OCI-LY3 (cell line): ENCODE measurements around the gene TTC9.

Source experiments
- H2AFZ ChIP-seq: fragments of 200-600, 300-600 bp; shearing (Covaris generic); 2 replicates; pipeline ENCODE4 v1.6.0; 2014; ENCODE audit warnings: antibody characterized with exemption, low read depth, low read length
- H3K27ac ChIP-seq: fragments of 200-600, 300-600 bp; sonication (generic); 2 replicates; pipeline ENCODE4 v1.5.1; 2014; ENCODE audit warnings: mild to moderate bottlenecking, low read length, moderate library complexity, mixed read lengths
- H3K27me3 ChIP-seq: fragments of 200-600, 300-600 bp; sonication (generic); 2 replicates; pipeline ENCODE4 v1.6.1; 2014; ENCODE audit warnings: low read depth, low read length, mixed read lengths
- H3K36me3 ChIP-seq: fragments of 200-600, 300-600 bp; sonication (generic); replicated peaks from 2 replicates; pipeline ENCODE3; 2014; ENCODE audit warnings: low read depth, low read length, mixed read lengths
- H3K4me1 ChIP-seq: fragments of 300-600, 200-600 bp; sonication (generic); 2 replicates; pipeline ENCODE4 v1.6.1; 2014; ENCODE audit warnings: low read length, mixed read lengths
- H3K4me2 ChIP-seq: fragments of 200-600, 300-600 bp; sonication (generic); 2 replicates; pipeline ENCODE4 v1.6.1; 2014; ENCODE audit warnings: low read length, mixed read lengths
- H3K4me3 ChIP-seq: fragments of 300-600, 200-600 bp; sonication (generic); 2 replicates; pipeline ENCODE4 v1.5.1; 2014; ENCODE audit warnings: antibody characterized with exemption, mild to moderate bottlenecking, low read length, moderate library complexity
- H3K79me2 ChIP-seq: fragments of 300-600, 200-600 bp; shearing (Covaris generic); 2 replicates; pipeline ENCODE4 v1.6.1; 2014; ENCODE audit warnings: mild to moderate bottlenecking, low read length, mixed read lengths
- H3K9ac ChIP-seq: fragments of 300-600, 200-600 bp; shearing (Covaris generic); 2 replicates; pipeline ENCODE4 v1.6.0; 2014; ENCODE audit warnings: mild to moderate bottlenecking, low read length, moderate library complexity
- H3K9me3 ChIP-seq: fragments of 200-600, 300-600 bp; shearing (Covaris generic); 2 replicates; pipeline ENCODE4 v1.6.1; 2014; ENCODE audit warnings: low read length, mixed read lengths; ENCODE audit not compliant: insufficient read depth
- H4K20me1 ChIP-seq: fragments of 200-600, 300-600 bp; sonication (generic); 2 replicates; pipeline ENCODE4 v1.6.1; 2016; ENCODE audit warnings: low read length, mixed read lengths; ENCODE audit not compliant: insufficient read depth
- CTCF ChIP-seq: fragments of 200-600, 300-600 bp; sonication (generic); IDR thresholded peaks from 2 replicates; pipeline ENCODE4 v1.5.1; 2014; ENCODE audit warnings: antibody characterized with exemption, low read length, low read depth
- EZH2phosphoT487 ChIP-seq: fragments of 200-600 bp; shearing (Covaris generic); IDR thresholded peaks from 2 replicates; pipeline ENCODE4 v1.6.1; 2018; ENCODE audit warnings: antibody characterized with exemption, mixed run types, low read depth

Gene TTC9

GRCh38 chr14:70666361-70666686 is 24.6 kb downstream of the TTC9 start:
- no peak overlapping the region for H3K27ac ChIP-seq
- peaks cover 20% of the 10 kb centered on the region for H3K4me1 ChIP-seq
- H4K20me1 ChIP-seq, result no peaks in the 10 kb centered on the region
- no peak overlapping the region for H3K4me3 ChIP-seq
- H2AFZ ChIP-seq, result no peak overlapping the region
- H3K4me2 ChIP-seq, result no peak overlapping the region
- H3K36me3 ChIP-seq, result no peaks in the 10 kb centered on the region
- no peak for TF ChIP-seq CTCF
- no peak for TF ChIP-seq EZH2phosphoT487
- no peaks in the 10 kb centered on the region for H3K79me2 ChIP-seq
- H3K27me3 ChIP-seq, result no peaks in the 10 kb centered on the region
- H3K9ac ChIP-seq, result no peak overlapping the region
- no peaks in the 10 kb centered on the region; the same call in 1 of the 2 replicates for H3K9me3 ChIP-seq

DNA sequence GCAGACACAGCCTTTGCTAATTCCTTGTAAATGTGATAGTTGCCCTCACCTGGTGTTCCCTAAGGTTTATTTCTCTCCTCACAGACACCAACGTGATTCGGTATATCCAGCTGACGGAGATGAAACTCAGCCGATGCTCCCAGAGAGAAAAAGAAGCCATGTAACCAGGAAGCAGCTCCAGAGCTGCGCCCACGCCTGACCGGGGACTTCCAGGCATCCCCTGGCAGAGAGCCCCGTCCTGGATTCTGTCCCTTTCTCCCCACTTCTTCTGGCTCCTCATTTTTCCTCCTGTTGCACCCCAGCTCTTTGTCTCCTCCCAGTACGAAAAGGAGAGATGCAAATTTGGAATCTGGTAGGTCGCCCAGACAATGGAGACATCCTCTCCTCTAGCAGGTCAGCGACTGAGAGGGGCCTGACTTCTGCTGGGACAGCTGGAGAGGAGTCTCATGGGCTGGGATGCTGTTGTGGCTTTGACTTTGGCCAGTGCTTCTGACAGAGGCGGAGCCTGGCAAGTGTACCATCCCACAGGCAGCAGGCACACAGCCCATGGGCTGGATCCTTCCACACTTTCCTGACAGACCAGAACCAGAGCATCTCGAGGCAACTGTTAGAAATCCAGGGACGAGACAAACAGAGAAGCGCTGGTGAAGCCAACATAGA is 29.4 kb downstream of the TTC9 start:
- Histone ChIP-seq H3K4me2 (no peak overlapping the region), H3K27ac (no peak overlapping the region), H3K79me2 (no peaks in the 10 kb centered on the region), H4K20me1 (no peaks in the 10 kb centered on the region), H3K4me3 (no peak overlapping the region), H3K9ac (no peak overlapping the region), H3K27me3 (peaks cover 8% of the 10 kb centered on the region), H3K4me1 (peaks cover 4% of the 10 kb centered on the region), H3K36me3 (no peaks in the 10 kb centered on the region), H3K9me3 (no peaks in the 10 kb centered on the region), H2AFZ (no peak overlapping the region)
- TF ChIP-seq CTCF (no peak), EZH2phosphoT487 (no peak)

- Histone ChIP-seq H3K79me2 (no peaks in the 10 kb centered on the region), H4K20me1 (no peaks in the 10 kb centered on the region), H2AFZ (no peak overlapping the region), H3K4me3 (no peak overlapping the region), H3K36me3 (no peaks in the 10 kb centered on the region), H3K27ac (no peak overlapping the region), H3K9ac (no peak overlapping the region), H3K4me1 (no peaks in the 10 kb centered on the region), H3K27me3 (peaks cover 8% of the 10 kb centered on the region), H3K9me3 (no peaks in the 10 kb centered on the region), H3K4me2 (no peak overlapping the region)
- TF ChIP-seq CTCF (no peak), EZH2phosphoT487 (no peak)
Observed at GRCh38 chr14:70671652-70672644, 30.2 kb downstream of the TTC9 start.

DNA sequence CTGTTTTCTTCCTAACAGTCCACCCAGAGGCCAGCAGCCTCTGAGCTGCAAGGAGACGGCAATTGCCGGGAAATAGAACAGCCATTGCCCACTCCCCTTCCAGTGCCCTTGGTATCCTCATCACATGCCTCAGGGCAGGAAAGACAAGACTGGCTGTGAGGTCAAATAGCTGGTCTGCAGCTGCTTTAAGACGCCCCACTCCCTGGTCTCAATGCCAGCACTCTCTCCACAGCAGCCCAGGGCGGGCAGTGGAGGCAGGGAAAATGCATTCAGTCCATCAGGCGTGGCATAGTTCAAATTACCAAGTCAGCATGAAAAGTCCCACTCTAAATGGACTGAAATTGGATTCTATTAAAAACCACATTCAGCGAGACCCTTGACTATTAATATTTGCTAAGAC is 35.6 kb downstream of the TTC9 start:
- Histone ChIP-seq H3K4me1 (no peaks in the 10 kb centered on the region), H3K4me3 (no peak overlapping the region), H2AFZ (no peak overlapping the region), H3K27ac (no peak overlapping the region), H3K9ac (no peak overlapping the region), H3K4me2 (no peak overlapping the region), H3K9me3 (no peaks in the 10 kb centered on the region), H3K79me2 (no peaks in the 10 kb centered on the region), H4K20me1 (no peaks in the 10 kb centered on the region), H3K27me3 (peaks cover 20% of the 10 kb centered on the region), H3K36me3 (no peaks in the 10 kb centered on the region)
- TF ChIP-seq EZH2phosphoT487 (no peak), CTCF (no peak)
